Smooth muscle cell (in vitro differentiated cells): Measurements from ENCODE around the gene RANGRF. TPM values are rescaled to one million over a fixed set of nuclear protein-coding genes. Genes with fewer than 3 reads are reported as not detected.
A peak's percentile ranks its signal among the peaks of the same experiment; 100 is the strongest.

Source experiments
- DNase-seq: peaks from one replicate; lab custom pipeline; 2025; ENCODE audit not compliant: unreplicated experiment; lab: John Stamatoyannopoulos, UW
- H2AFZ ChIP-seq: fragments of 200-600 bp; sonication (generic); 2 replicates; pipeline ENCODE4 v1.6.0; 2016; ENCODE audit warnings: antibody characterized with exemption, low read depth, mild to moderate bottlenecking
- H3F3A ChIP-seq: fragments of 200-600 bp; sonication (generic); 2 replicates; pipeline ENCODE4 v1.6.0; 2017; ENCODE audit warnings: antibody characterized with exemption, low read depth
- H3K27ac ChIP-seq: fragments of 200-600 bp; sonication (generic); 2 replicates; pipeline ENCODE4 v1.5.1; 2016; ENCODE audit warnings: low read depth, mild to moderate bottlenecking
- H3K27me3 ChIP-seq: fragments of 200-600 bp; sonication (generic); 2 replicates; pipeline ENCODE4 v1.6.1; 2016; ENCODE audit warnings: low read depth, mild to moderate bottlenecking
- H3K36me3 ChIP-seq: fragments of 200-600 bp; sonication (generic); 2 replicates; pipeline ENCODE4 v1.5.1; 2016; ENCODE audit warnings: low read depth
- H3K4me1 ChIP-seq: fragments of 200-600 bp; sonication (generic); 2 replicates; pipeline ENCODE4 v1.5.1; 2016; ENCODE audit warnings: low read depth
- H3K4me2 ChIP-seq: fragments of 200-600 bp; sonication (generic); 2 replicates; pipeline ENCODE4 v1.6.0; 2016; ENCODE audit warnings: mild to moderate bottlenecking
- H3K4me3 ChIP-seq: fragments of 200-600 bp; sonication (generic); 2 replicates; pipeline ENCODE4 v1.5.1; 2016; ENCODE audit warnings: mild to moderate bottlenecking
- H3K79me2 ChIP-seq: fragments of 200-600 bp; sonication (generic); 2 replicates; pipeline ENCODE4 v1.6.0; 2016; ENCODE audit warnings: low read depth, mild to moderate bottlenecking
- H3K9ac ChIP-seq: fragments of 200-600 bp; sonication (generic); 2 replicates; pipeline ENCODE4 v1.6.0; 2016; ENCODE audit warnings: low read depth
- H3K9me3 ChIP-seq: fragments of 200-600 bp; sonication (generic); replicated peaks from 2 replicates; pipeline ENCODE4 v1.5.1; 2016; ENCODE audit warnings: low read depth
- H4K20me1 ChIP-seq: fragments of 200-600 bp; sonication (generic); 2 replicates; pipeline ENCODE4 v1.6.0; 2016; ENCODE audit warnings: low read depth
- CTCF ChIP-seq: fragments of 200-600 bp; sonication (generic); IDR thresholded peaks from 2 replicates; pipeline ENCODE4 v1.5.1; 2017; ENCODE audit warnings: borderline replicate concordance, mild to moderate bottlenecking, antibody characterized with exemption; ENCODE audit not compliant: insufficient read depth, poor library complexity, severe bottlenecking
- WGBS: methylation state at CpG from one replicate; pipeline ENCODE4 v1.1.7; 2016; ENCODE audit warnings: low lambda C conversion rate; 5-methylcytosine and 5-hydroxymethylcytosine counted together
- polyA plus RNA-seq: library from polyadenylated mRNA; unstranded; fragments of >200 nt; fragmentation: Nextera tagmentation; extraction: Ambion mirVana; gene quantifications from 2 replicates; pipeline ENCODE4 v1.2.1, GENCODE V29; 2016
- total RNA-seq: library from RNA; depleted of rRNA; stranded (reverse); fragments of >200 nt; gene quantifications from 2 replicates; pipeline ENCODE4 v1.2.3, GENCODE V29; 2014

Gene RANGRF
- total and polyA plus RNA-seq, 2 experiments from 2014 or later = 13.4 to 44.9 TPM

GRCh38 chr17:8312726-8313600, 24.5 kb downstream of the RANGRF start:
- no peaks in the 10 kb centered on the region for H3K9me3 ChIP-seq
- no peak overlapping the region for H3K4me3 ChIP-seq
- no peaks in the 10 kb centered on the region for H3K36me3 ChIP-seq
- no peak overlapping the region for H3K27ac ChIP-seq
- H3K9ac ChIP-seq = no peak overlapping the region
- DNase-seq = no peak
- no peaks in the 10 kb centered on the region for H4K20me1 ChIP-seq
- TF ChIP-seq CTCF = no peak
- 79% methylated on average over 7 of the region's 16 CpGs for WGBS
- H3K4me2 ChIP-seq = no peak overlapping the region
- no peak overlapping the region for H2AFZ ChIP-seq
- peaks cover 54% of the 10 kb centered on the region for H3K27me3 ChIP-seq
- H3K4me1 ChIP-seq = peaks cover 14% of the 10 kb centered on the region
- no peaks in the 10 kb centered on the region for H3K79me2 ChIP-seq
- no peaks in the 10 kb centered on the region for H3F3A ChIP-seq

GRCh38 chr17:8314797-8315763, 26.6 kb downstream of the RANGRF start:
- H3K36me3 ChIP-seq = no peaks in the 10 kb centered on the region
- peaks cover 66% of the 10 kb centered on the region for H3K27me3 ChIP-seq
- peaks cover 14% of the 10 kb centered on the region for H3K4me1 ChIP-seq
- H3K4me3 ChIP-seq = peak overlapping the region; percentile 23
- no peak overlapping the region for H3K9ac ChIP-seq
- DNase-seq = no peak
- no peaks in the 10 kb centered on the region for H3K9me3 ChIP-seq
- TF ChIP-seq CTCF = no peak
- peak overlapping the region; percentile 64 for H3K4me2 ChIP-seq
- WGBS = 12% methylated on average over 29 of the region's 29 CpGs
- H3K79me2 ChIP-seq = no peaks in the 10 kb centered on the region
- H3K27ac ChIP-seq = no peak overlapping the region
- H2AFZ ChIP-seq = no peak overlapping the region
- H3F3A ChIP-seq = no peaks in the 10 kb centered on the region
- H4K20me1 ChIP-seq = no peaks in the 10 kb centered on the region

GRCh38 chr17:8315764-8316217, 27.3 kb downstream of the RANGRF start:
- Histone ChIP-seq H3K27me3 (peaks cover 66% of the 10 kb centered on the region), H3K79me2 (no peaks in the 10 kb centered on the region), H3K4me3 (peak overlapping the region; percentile 23), H3K9me3 (no peaks in the 10 kb centered on the region), H3K4me1 (peaks cover 14% of the 10 kb centered on the region), H3F3A (no peaks in the 10 kb centered on the region), H3K27ac (no peak overlapping the region), H2AFZ (no peak overlapping the region), H3K4me2 (peak overlapping the region; percentile 64), H4K20me1 (no peaks in the 10 kb centered on the region), H3K36me3 (no peaks in the 10 kb centered on the region), H3K9ac (no peak overlapping the region)
- DNase-seq = no peak
- WGBS = 13% methylated on average over 26 of the region's 26 CpGs
- TF ChIP-seq CTCF = no peak
